Measurements from ENCODE around the gene ATF6.

ATF6 gene

DNA sequence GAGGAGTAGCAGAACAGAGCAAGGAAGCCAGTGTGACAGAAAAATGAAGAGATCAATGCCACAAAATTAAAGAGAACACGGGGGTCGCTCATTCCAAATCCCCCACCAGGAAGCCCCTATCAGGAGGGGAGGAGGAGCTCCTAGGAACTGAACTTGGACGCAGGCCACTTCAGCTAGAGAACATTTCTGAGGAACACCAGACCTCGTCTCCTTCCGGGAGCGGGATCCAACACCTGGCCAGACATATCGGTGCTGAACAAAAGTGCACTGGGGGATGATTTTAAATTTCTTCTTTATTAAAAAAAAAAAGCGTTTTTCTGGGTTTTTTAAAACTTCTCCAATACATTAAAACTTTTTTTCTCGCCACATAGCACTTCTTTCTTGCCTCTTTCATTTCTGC, 216.8 kb downstream of the ATF6 start:
- peaks cover 24% of the 10 kb centered on the region for H3K4me1 Mint-ChIP-seq
- no peak overlapping the region for H3K4me3 Mint-ChIP-seq
- H3K27ac Mint-ChIP-seq: peak overlapping the region; percentile 84
- TF ChIP-seq, protein P1, sequence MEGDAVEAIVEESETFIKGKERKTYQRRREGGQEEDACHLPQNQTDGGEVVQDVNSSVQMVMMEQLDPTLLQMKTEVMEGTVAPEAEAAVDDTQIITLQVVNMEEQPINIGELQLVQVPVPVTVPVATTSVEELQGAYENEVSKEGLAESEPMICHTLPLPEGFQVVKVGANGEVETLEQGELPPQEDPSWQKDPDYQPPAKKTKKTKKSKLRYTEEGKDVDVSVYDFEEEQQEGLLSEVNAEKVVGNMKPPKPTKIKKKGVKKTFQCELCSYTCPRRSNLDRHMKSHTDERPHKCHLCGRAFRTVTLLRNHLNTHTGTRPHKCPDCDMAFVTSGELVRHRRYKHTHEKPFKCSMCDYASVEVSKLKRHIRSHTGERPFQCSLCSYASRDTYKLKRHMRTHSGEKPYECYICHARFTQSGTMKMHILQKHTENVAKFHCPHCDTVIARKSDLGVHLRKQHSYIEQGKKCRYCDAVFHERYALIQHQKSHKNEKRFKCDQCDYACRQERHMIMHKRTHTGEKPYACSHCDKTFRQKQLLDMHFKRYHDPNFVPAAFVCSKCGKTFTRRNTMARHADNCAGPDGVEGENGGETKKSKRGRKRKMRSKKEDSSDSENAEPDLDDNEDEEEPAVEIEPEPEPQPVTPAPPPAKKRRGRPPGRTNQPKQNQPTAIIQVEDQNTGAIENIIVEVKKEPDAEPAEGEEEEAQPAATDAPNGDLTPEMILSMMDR (IDR thresholded peaks at IDR 0.05): no peak
- peaks cover 59% of the 10 kb centered on the region for H3K36me3 Mint-ChIP-seq (ENCODE audit: low read depth)
- DNase-seq: no peak
- peaks cover 24% of the 10 kb centered on the region for H3K9me3 Mint-ChIP-seq
- peaks cover 25% of the 10 kb centered on the region for H3K27me3 Mint-ChIP-seq (ENCODE audit: low read depth, poor library complexity)

DNA sequence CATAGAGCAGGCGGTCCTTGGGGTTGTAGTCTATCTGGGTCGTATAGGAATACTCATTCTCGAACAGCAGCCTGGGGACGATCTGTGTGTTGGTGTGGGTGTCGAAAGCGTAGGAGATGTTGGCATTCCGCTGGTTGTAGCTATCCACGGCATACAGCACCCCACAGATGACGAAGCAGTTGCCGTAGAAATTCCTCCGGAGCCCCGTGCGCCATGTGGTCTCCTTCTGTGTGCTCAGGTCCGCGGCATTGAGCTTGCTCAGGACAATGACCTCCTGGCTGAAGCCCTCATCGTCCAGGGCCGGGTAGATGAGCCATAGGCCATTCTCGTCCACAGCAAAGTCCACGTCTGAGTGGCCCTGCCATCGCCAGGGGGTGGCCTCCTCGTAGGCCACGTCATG, 217.6 kb downstream of the ATF6 start:
- peaks cover 66% of the 10 kb centered on the region for H3K36me3 Mint-ChIP-seq (ENCODE audit: low read depth)
- H3K9me3 Mint-ChIP-seq: peaks cover 29% of the 10 kb centered on the region
- no peak overlapping the region for H3K27ac Mint-ChIP-seq
- H3K27me3 Mint-ChIP-seq (ENCODE audit: low read depth, poor library complexity): peaks cover 23% of the 10 kb centered on the region
- DNase-seq: no peak
- H3K4me1 Mint-ChIP-seq: peaks cover 24% of the 10 kb centered on the region
- TF ChIP-seq, protein P1 (IDR thresholded peaks at IDR 0.05): no peak
- H3K4me3 Mint-ChIP-seq: no peak overlapping the region

DNA sequence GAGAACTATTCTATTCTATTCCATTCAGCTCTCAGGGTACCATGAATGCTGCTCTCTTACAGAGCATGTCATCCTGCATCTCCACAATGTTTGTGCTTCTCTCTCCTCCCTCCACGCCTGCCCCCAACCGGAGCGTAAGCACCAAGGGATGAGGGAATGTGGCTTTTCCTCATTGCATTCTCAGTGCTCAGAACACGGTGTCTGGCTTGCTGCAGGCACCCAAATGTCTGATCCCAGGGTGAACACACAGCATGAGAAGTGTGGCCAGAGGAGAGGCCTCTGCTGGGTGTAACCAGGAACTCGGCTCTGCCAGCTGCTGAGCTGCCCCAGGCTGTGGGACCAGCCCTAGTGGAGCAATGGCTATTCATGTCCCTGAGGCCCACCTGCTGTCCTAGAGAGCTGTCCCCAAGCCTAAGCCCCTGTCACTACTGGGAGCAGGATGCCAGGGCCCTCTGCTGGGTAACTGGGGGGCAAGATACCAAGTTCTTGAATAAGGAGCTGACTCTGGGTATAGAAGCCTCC, 219.2 kb downstream of the ATF6 start:
- H3K9me3 Mint-ChIP-seq: peaks cover 29% of the 10 kb centered on the region
- TF ChIP-seq, protein P1 (IDR thresholded peaks at IDR 0.05): no peak
- DNase-seq: no peak
- H3K36me3 Mint-ChIP-seq (ENCODE audit: low read depth): peaks cover 77% of the 10 kb centered on the region
- H3K27ac Mint-ChIP-seq: peak overlapping the region; percentile 41
- peaks cover 24% of the 10 kb centered on the region for H3K27me3 Mint-ChIP-seq (ENCODE audit: low read depth, poor library complexity)
- peaks cover 20% of the 10 kb centered on the region for H3K4me1 Mint-ChIP-seq
- H3K4me3 Mint-ChIP-seq: no peak overlapping the region

DNA sequence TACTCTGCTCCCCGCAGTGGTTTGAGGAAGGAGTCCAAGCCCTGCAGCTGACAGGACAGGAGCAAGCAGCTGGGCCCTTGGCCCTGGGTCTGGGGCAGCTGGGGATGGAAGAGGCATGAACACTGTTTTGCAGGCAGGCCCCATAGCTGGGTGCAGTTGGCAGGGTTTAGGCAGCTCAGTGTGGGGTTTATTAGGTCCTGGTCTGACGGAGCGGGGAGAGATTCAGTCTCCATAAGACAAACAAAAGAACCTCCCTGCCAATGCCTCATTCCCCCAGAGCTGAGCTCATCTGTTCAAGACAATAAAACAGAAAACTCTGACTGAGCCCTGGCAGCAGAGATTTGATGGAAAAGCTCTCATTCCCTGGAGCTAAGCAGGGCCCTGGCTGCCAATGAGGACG, 220.2 kb downstream of the ATF6 start:
- peaks cover 86% of the 10 kb centered on the region for H3K36me3 Mint-ChIP-seq (ENCODE audit: low read depth)
- peaks cover 38% of the 10 kb centered on the region for H3K9me3 Mint-ChIP-seq
- no peak overlapping the region for H3K4me3 Mint-ChIP-seq
- TF ChIP-seq, protein P1 (IDR thresholded peaks at IDR 0.05): no peak
- H3K27ac Mint-ChIP-seq: no peak overlapping the region
- peaks cover 20% of the 10 kb centered on the region for H3K27me3 Mint-ChIP-seq (ENCODE audit: low read depth, poor library complexity)
- no peak for DNase-seq
- peaks cover 10% of the 10 kb centered on the region for H3K4me1 Mint-ChIP-seq

DNA sequence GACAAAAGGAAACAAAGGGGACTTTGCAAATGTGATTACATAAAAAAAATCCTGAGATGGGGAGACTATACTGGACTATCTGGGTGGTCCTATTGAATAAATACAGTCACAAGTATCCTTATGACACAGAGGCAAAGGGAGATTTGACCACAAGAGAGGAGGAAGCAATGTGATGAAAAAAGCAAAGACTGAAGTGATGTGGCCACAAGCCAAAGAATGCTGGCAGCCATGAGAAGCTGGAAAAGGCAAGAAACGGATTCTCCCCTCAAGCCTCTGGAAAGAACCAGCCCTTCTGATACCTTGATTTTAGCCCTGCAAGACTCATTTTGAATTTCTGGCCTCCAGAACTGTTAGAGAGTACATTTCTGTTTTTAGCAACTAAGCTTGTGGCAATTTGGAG, 221.2 kb downstream of the ATF6 start:
- no peak overlapping the region for H3K27ac Mint-ChIP-seq
- H3K4me3 Mint-ChIP-seq: no peak overlapping the region
- peaks cover 17% of the 10 kb centered on the region for H3K27me3 Mint-ChIP-seq (ENCODE audit: low read depth, poor library complexity)
- peaks cover 92% of the 10 kb centered on the region for H3K36me3 Mint-ChIP-seq (ENCODE audit: low read depth)
- TF ChIP-seq, protein P1 (IDR thresholded peaks at IDR 0.05): no peak
- H3K9me3 Mint-ChIP-seq: peaks cover 42% of the 10 kb centered on the region
- peaks cover 7% of the 10 kb centered on the region for H3K4me1 Mint-ChIP-seq
- no peak for DNase-seq

DNA sequence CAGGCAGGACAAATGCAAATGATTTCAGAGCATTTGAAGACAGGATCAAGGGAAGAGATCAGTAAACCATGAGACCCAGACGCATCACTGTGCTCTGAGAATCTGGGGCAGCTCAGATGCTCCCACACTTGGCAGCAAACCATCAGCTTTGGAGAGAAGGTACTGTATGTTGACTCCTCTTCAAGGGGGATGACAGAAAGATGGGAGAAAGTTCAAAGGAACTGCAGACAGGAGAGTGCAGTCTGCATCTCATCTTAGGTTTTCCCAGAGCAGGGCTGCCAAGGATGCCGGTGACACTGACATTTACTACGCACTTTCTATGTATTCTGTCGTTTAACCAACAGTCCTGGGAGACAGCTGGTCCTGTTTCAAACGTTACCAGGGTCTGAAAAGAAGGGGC, 221.8 kb downstream of the ATF6 start:
- Mint-ChIP-seq H3K36me3 (ENCODE audit: low read depth) (peaks cover 92% of the 10 kb centered on the region), H3K9me3 (peaks cover 41% of the 10 kb centered on the region), H3K4me3 (no peak overlapping the region), H3K27ac (no peak overlapping the region), H3K27me3 (ENCODE audit: low read depth, poor library complexity) (peaks cover 12% of the 10 kb centered on the region), H3K4me1 (peaks cover under 1% of the 10 kb centered on the region)
- no peak for DNase-seq
- TF ChIP-seq, protein P1 (IDR thresholded peaks at IDR 0.05): no peak

All from nephron progenitor cell (in vitro differentiated cells).